ENCODE data around the gene DDX31. TPM values are rescaled to one million over a fixed set of nuclear protein-coding genes. Genes with fewer than 3 reads are reported as not detected.
"Not testable (repeated sequence)": the region's sequence is repeated elsewhere in the genome, so short reads cannot be mapped to it uniquely, and the experiment has no call there.

DDX31 gene
- total RNA-seq: 10.9 and 11.6 TPM in 2 replicates

DNA sequence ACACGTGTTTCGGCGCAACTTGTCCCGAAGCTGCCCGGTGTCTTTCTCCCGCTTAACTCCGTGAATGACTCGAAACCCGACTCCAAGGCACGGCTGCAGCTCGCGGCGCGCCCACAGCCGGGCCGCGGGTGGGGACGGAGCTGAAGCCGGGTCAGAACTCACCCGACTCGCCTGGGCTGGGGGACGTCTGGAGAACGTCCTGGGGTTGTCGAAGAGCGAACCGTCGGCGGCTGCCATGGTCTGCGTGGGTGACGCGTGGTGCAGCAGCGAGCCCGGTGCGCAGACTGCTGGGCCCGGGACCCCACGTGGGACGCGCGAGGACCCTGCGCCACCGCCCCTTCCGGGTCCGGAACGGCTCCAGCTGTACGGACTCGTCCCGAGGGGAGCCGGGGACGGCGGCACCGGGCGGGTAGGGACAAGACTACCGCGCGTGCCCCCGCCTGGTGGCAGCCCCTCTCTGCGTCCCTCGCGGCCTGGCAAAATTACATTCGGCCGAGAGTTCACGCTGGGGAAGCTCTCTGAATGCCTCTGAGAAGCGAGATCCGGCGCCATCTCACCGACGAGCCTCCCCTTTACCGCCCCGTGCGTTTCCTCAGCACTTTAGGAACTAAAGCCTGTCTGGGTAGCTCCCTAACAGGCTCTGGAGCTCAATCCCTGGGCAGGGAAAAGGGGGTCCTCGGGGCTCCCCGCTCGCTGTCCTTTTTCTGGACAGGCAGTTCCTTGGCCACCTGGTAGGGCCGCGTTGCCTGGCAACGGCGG, at the start of gene DDX31:
Gene DDX31 (minus strand): TSS at position 286 of the 759 bp plus-strand sequence. CDS start 49 bp downstream, at position 237.
- peak; percentile 95 for DNase-seq (ENCODE audit: insufficient read length, low spot score, missing footprints)
- peaks cover 41% of the 10 kb centered on the region for H4K20me1 ChIP-seq (ENCODE audit: insufficient read depth, low read length)

DNA sequence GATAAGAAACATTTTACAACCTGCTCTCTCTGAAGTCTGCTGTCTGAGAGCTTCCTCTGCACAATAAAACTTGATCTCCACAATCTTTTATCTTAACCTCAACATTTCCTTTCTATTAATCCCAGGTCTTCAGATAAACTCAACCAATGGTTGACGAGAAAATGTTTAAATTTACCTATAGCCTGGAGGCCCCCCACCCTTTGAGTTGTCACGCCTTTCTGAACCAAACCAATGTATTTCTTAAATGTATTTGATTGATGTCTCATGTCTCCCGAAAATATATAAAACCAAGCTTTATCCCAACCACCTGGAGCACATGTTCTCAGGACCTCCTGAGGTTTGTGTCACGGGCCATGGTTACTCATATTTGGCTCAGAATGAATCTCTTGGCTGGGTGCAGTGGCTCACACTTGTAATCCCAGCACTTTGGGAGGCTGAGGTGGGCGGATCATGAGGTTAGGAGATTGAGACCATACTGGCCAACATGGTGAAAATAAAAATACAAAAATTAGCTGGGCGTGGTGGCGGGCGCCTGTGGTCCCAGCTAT, 48.7 kb upstream of the DDX31 start:
- peaks cover 14% of the 10 kb centered on the region for H3K27me3 ChIP-seq (ENCODE audit: insufficient read depth, low read length)
- not testable (repeated sequence) for H2AFZ ChIP-seq (ENCODE audit: low read length); H3K9me3 ChIP-seq (ENCODE audit: low read depth, low read length); H4K20me1 ChIP-seq (ENCODE audit: insufficient read depth, low read length); H3K79me2 ChIP-seq (ENCODE audit: insufficient read depth, low read length); H3K4me2 ChIP-seq (ENCODE audit: insufficient read depth, low read length); H3K4me3 ChIP-seq (ENCODE audit: insufficient read depth, low read length); H3K4me1 ChIP-seq (ENCODE audit: insufficient read depth, low read length); H3K27ac ChIP-seq (ENCODE audit: low read depth, low read length); H3K36me3 ChIP-seq (ENCODE audit: insufficient read depth, low read length); DNase-seq (ENCODE audit: insufficient read length, low spot score, missing footprints)

More for the DNA sequence above, at the start of gene DDX31:
- H3K27me3 ChIP-seq (ENCODE audit: insufficient read depth, low read length): no peaks in the 10 kb centered on the region
- H3K9me3 ChIP-seq (ENCODE audit: low read depth, low read length): no peaks in the 10 kb centered on the region
- H3K79me2 ChIP-seq (ENCODE audit: insufficient read depth, low read length): peaks cover 82% of the 10 kb centered on the region
- peak within 1 kb of the TSS; percentile 99 for H3K27ac ChIP-seq (ENCODE audit: low read depth, low read length)
- no peaks in the 10 kb centered on the region for H3K36me3 ChIP-seq (ENCODE audit: insufficient read depth, low read length)
- H3K4me1 ChIP-seq (ENCODE audit: insufficient read depth, low read length): peaks cover 24% of the 10 kb centered on the region
- peak within 1 kb of the TSS; percentile 98 for H3K4me3 ChIP-seq (ENCODE audit: insufficient read depth, low read length)
- H2AFZ ChIP-seq (ENCODE audit: low read length): peak within 1 kb of the TSS; percentile 97
- TF ChIP-seq, protein P1, sequence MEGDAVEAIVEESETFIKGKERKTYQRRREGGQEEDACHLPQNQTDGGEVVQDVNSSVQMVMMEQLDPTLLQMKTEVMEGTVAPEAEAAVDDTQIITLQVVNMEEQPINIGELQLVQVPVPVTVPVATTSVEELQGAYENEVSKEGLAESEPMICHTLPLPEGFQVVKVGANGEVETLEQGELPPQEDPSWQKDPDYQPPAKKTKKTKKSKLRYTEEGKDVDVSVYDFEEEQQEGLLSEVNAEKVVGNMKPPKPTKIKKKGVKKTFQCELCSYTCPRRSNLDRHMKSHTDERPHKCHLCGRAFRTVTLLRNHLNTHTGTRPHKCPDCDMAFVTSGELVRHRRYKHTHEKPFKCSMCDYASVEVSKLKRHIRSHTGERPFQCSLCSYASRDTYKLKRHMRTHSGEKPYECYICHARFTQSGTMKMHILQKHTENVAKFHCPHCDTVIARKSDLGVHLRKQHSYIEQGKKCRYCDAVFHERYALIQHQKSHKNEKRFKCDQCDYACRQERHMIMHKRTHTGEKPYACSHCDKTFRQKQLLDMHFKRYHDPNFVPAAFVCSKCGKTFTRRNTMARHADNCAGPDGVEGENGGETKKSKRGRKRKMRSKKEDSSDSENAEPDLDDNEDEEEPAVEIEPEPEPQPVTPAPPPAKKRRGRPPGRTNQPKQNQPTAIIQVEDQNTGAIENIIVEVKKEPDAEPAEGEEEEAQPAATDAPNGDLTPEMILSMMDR (IDR thresholded peaks at IDR 0.05; ENCODE audit: extremely low read depth, low read depth, low read length): no peak
- H3K4me2 ChIP-seq (ENCODE audit: insufficient read depth, low read length): peak within 1 kb of the TSS; percentile 83

DNA sequence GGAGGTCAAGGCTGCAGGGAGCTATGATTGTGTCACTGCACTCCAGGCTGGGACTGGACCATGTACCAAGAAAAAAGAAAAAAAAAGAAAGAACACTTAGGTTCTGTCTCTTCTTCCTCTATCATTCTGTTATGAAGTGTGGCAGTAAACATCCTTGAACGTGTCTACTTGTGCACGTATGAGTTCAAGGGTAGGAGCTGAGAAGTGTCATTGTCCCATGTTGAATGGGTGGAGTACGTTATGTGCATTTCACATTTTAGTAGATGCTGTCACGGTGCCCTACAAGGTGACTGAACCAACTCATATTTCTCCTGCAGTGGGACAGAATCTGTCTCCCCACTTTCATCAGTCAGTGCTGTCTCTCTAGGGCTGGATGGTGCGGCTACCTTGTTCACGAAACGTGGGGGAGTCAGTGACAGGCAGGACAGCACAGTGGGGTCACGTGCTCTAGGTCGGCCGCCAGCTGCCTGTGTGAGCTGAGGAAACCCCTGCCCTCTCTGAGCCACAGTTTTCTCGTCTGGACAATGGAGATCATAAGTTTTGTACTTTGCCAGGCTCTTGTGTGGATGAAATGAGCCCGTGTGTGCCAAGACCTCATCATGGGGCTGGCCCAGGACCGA, 47.7 kb upstream of the DDX31 start:
- Histone ChIP-seq H3K4me3 (ENCODE audit: insufficient read depth, low read length) (no peak overlapping the region), H3K4me2 (ENCODE audit: insufficient read depth, low read length) (no peak overlapping the region), H3K9me3 (ENCODE audit: low read depth, low read length) (no peaks in the 10 kb centered on the region), H2AFZ (ENCODE audit: low read length) (no peak overlapping the region), H3K27me3 (ENCODE audit: insufficient read depth, low read length) (peaks cover 14% of the 10 kb centered on the region), H4K20me1 (ENCODE audit: insufficient read depth, low read length) (no peaks in the 10 kb centered on the region), H3K36me3 (ENCODE audit: insufficient read depth, low read length) (no peaks in the 10 kb centered on the region), H3K79me2 (ENCODE audit: insufficient read depth, low read length) (no peaks in the 10 kb centered on the region), H3K27ac (ENCODE audit: low read depth, low read length) (no peak overlapping the region), H3K4me1 (ENCODE audit: insufficient read depth, low read length) (no peaks in the 10 kb centered on the region)
- TF ChIP-seq, protein P1 (IDR thresholded peaks at IDR 0.05; ENCODE audit: extremely low read depth, low read depth, low read length): no peak
- DNase-seq (ENCODE audit: insufficient read length, low spot score, missing footprints): no peak

DNA sequence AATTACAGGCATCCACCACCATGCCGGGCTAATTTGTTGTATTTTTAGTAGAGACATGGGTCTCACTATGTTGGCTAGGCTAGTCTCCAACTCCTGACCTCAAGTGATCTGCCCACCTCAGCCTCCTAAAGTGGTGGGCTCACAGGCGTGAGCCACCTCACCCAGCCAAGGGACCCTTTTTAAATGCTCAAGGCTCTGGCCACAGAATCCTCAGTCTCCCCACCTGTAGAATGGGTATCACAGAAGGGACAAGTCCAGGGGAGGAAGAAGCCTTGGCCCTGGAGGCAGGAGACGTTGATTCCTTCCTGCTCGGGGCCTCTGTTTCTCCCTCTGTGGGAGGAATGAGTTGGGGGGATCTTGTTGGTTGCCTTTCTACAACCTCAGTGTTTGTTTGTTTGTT, 46.2 kb upstream of the DDX31 start:
- Histone ChIP-seq H3K4me1 (ENCODE audit: insufficient read depth, low read length) (no peaks in the 10 kb centered on the region), H3K4me2 (ENCODE audit: insufficient read depth, low read length) (no peak overlapping the region), H3K9me3 (ENCODE audit: low read depth, low read length) (no peaks in the 10 kb centered on the region), H2AFZ (ENCODE audit: low read length) (no peak overlapping the region), H3K27me3 (ENCODE audit: insufficient read depth, low read length) (peaks cover 14% of the 10 kb centered on the region), H3K79me2 (ENCODE audit: insufficient read depth, low read length) (no peaks in the 10 kb centered on the region), H3K27ac (ENCODE audit: low read depth, low read length) (no peak overlapping the region), H3K36me3 (ENCODE audit: insufficient read depth, low read length) (no peaks in the 10 kb centered on the region), H4K20me1 (ENCODE audit: insufficient read depth, low read length) (no peaks in the 10 kb centered on the region), H3K4me3 (ENCODE audit: insufficient read depth, low read length) (no peak overlapping the region)
- TF ChIP-seq, protein P1 (IDR thresholded peaks at IDR 0.05; ENCODE audit: extremely low read depth, low read depth, low read length): no peak
- DNase-seq (ENCODE audit: insufficient read length, low spot score, missing footprints): no peak
